A673 (cell line): ENCODE results near the gene TBC1D16.

Experiments
- EZH2 ChIP-seq: fragments of 200-600 bp; sonication (generic); IDR thresholded peaks from 2 replicates; pipeline ENCODE4 v1.6.1; 2017; ENCODE audit warnings: borderline replicate concordance, low read depth, mild to moderate bottlenecking, mixed read lengths, antibody characterized with exemption, low read length; ENCODE audit not compliant: poor library complexity, severe bottlenecking
- TF ChIP-seq, protein P1 (sequence below): fragments of 300-800, 200-600 bp; sonication (generic); conservative IDR thresholded peaks from 2 replicates; pipeline ENCODE4 v1.5.1; 2017; ENCODE audit warnings: low read depth, mild to moderate bottlenecking, antibody characterized with exemption, low read length, moderate library complexity, mixed read lengths

DNA sequence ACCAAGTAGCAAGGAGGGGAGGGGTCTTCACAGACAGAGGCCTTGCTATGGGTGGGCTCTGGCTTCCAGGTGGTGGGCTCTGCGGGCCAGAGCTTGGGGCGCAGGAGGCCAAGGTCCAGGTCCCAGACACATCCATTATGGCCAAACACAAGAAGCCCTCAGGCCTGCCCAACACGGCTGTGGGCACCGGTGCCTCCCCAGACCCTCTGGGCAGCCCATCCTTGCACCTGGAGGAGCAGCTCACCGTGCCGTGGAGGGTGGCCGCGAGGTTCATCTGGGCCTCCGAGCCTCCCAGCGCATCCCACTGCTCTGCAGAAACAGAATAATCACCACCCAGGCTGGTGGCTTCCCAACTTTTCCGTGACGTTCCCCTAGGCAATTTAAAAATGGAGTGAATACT, 55.9 kb downstream of the TBC1D16 start:
- TF ChIP-seq, protein P1, sequence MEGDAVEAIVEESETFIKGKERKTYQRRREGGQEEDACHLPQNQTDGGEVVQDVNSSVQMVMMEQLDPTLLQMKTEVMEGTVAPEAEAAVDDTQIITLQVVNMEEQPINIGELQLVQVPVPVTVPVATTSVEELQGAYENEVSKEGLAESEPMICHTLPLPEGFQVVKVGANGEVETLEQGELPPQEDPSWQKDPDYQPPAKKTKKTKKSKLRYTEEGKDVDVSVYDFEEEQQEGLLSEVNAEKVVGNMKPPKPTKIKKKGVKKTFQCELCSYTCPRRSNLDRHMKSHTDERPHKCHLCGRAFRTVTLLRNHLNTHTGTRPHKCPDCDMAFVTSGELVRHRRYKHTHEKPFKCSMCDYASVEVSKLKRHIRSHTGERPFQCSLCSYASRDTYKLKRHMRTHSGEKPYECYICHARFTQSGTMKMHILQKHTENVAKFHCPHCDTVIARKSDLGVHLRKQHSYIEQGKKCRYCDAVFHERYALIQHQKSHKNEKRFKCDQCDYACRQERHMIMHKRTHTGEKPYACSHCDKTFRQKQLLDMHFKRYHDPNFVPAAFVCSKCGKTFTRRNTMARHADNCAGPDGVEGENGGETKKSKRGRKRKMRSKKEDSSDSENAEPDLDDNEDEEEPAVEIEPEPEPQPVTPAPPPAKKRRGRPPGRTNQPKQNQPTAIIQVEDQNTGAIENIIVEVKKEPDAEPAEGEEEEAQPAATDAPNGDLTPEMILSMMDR, result no peak
- TF ChIP-seq EZH2, result no peak
